Mucosa of gallbladder (tissue), 1 donor: ENCODE results near the gene FLOT1. TPM values are rescaled to one million over a fixed set of nuclear protein-coding genes. Genes with fewer than 3 reads are reported as not detected.
A peak's percentile ranks its signal among the peaks of the same experiment; 100 is the strongest.

Source experiments
- DNase-seq: peaks from one replicate; pipeline ENCODE4 v3.0.0-alpha.2; 2020; ENCODE audit warnings: low spot score
- total RNA-seq: library from RNA; stranded (reverse); gene quantifications from one replicate; pipeline ENCODE4 v1.2.1, GENCODE V29; 2021
- donor health status: DM: no; HTN: no; CAD: no.

Gene FLOT1
- total RNA-seq, 1 donor from 2014 or later: 177 TPM

- DNase-seq: no peak
Observed at GRCh38 chr6:30679765-30680535, 62.5 kb downstream of the FLOT1 start.

- peak; percentile 88 for DNase-seq
Observed at GRCh38 chr6:30678964-30679726, 63.3 kb downstream of the FLOT1 start.

Other genes starting within 250 kb of the FLOT1 start
- 68.1 TPM for gene GNL1, start 186.2 kb downstream of the FLOT1 start, total RNA-seq
- 8.0 TPM for gene PRR3, start 185.4 kb downstream of the FLOT1 start, total RNA-seq
- 48.7 TPM for gene ABCF1, start 171.2 kb downstream of the FLOT1 start, total RNA-seq
- 95.6 TPM for gene PPP1R10, start 125.4 kb downstream of the FLOT1 start, total RNA-seq
- 45.2 TPM for gene MRPS18B, start 124.8 kb downstream of the FLOT1 start, total RNA-seq
- 23.5 TPM for gene ATAT1, start 115.8 kb downstream of the FLOT1 start, total RNA-seq
- gene C6orf136, start 95.6 kb downstream of the FLOT1 start, total RNA-seq: 30.3 TPM
- 31.2 TPM for gene DHX16, start 69.7 kb downstream of the FLOT1 start, total RNA-seq
- gene PPP1R18, start 56.0 kb downstream of the FLOT1 start, total RNA-seq: 44.0 TPM
- gene NRM, start 51.7 kb downstream of the FLOT1 start, total RNA-seq: 7.7 TPM
- 33.4 TPM for gene MDC1, start 25.4 kb downstream of the FLOT1 start, total RNA-seq
- 277 TPM for gene TUBB, start 22.3 kb downstream of the FLOT1 start, total RNA-seq
- gene IER3, start 1.9 kb upstream of the FLOT1 start, total RNA-seq: 61.7 TPM
- 457 TPM for gene DDR1, start 141.8 kb upstream of the FLOT1 start, total RNA-seq
- 37.0 TPM for gene GTF2H4, start 165.5 kb upstream of the FLOT1 start, total RNA-seq
- 61.4 TPM for gene VARS2, start 171.6 kb upstream of the FLOT1 start, total RNA-seq
- 149 TPM for gene SFTA2, start 189.5 kb upstream of the FLOT1 start, total RNA-seq
- 93.5 TPM for gene MUCL3, start 198.3 kb upstream of the FLOT1 start, total RNA-seq
- gene MUC21, start 241.0 kb upstream of the FLOT1 start, total RNA-seq: 7.1 TPM